HG03175 (cell line): ENCODE data around the gene CTAG1B.
"Not testable (repeated sequence)": the region's sequence is repeated elsewhere in the genome, so short reads cannot be mapped to it uniquely, and the experiment has no call there.

Experiments
- ATAC-seq: cut with Tn5 transposase; IDR thresholded peaks from one replicate; pipeline ENCODE4 v1.9.1; 2021; ENCODE audit warnings: mild to moderate bottlenecking, moderate library complexity; ENCODE audit not compliant: unreplicated experiment

Gene CTAG1B

GRCh38 chrX:154619182-154619581 is at the start of gene CTAG1B:
Gene CTAG1B, minus strand, starts transcription at chrX:154619282. Its CDS starts 64 bp downstream, at chrX:154619218.
- ATAC-seq, result not testable (repeated sequence)

- no peak for ATAC-seq
These were observed 42.8 kb upstream of the CTAG1B start for GRCh38 chrX:154661899-154662298.

GRCh38 chrX:154661170-154661569 is 42.1 kb upstream of the CTAG1B start:
- ATAC-seq, result no peak

GRCh38 chrX:154660541-154660940 is 41.5 kb upstream of the CTAG1B start:
- no peak for ATAC-seq

GRCh38 chrX:154658957-154659356 is 39.9 kb upstream of the CTAG1B start:
- ATAC-seq, result no peak

- no peak for ATAC-seq
These were observed 39.1 kb upstream of the CTAG1B start for GRCh38 chrX:154658187-154658586.

- ATAC-seq, result no peak
These were observed 38.2 kb upstream of the CTAG1B start for GRCh38 chrX:154657226-154657805.

- ATAC-seq, result no peak
These were observed 36.7 kb upstream of the CTAG1B start for GRCh38 chrX:154655786-154656185.

- no peak for ATAC-seq
These were observed 36.3 kb upstream of the CTAG1B start for GRCh38 chrX:154655346-154655745.

GRCh38 chrX:154654925-154655324 is 35.8 kb upstream of the CTAG1B start:
- ATAC-seq, result no peak

GRCh38 chrX:154654372-154654771 is 35.3 kb upstream of the CTAG1B start:
- ATAC-seq, result no peak

GRCh38 chrX:154653413-154653812 is 34.3 kb upstream of the CTAG1B start, which contains the start of gene CTAG2:
Gene CTAG2, minus strand, starts transcription at chrX:154653579. Its CDS starts 64 bp downstream, at chrX:154653515.
- ATAC-seq, result not testable (repeated sequence)

- ATAC-seq, result no peak
These were observed 33.9 kb upstream of the CTAG1B start for GRCh38 chrX:154653048-154653401.

GRCh38 chrX:154652311-154653047 is 33.4 kb upstream of the CTAG1B start:
- ATAC-seq, result no peak

- ATAC-seq, result no peak
These were observed 31.1 kb upstream of the CTAG1B start for GRCh38 chrX:154650221-154650510.

- ATAC-seq, result no peak
These were observed 30.6 kb upstream of the CTAG1B start for GRCh38 chrX:154649503-154650220.

- no peak for ATAC-seq
These were observed 29.8 kb upstream of the CTAG1B start for GRCh38 chrX:154648931-154649330.

GRCh38 chrX:154645745-154646378 is 26.8 kb upstream of the CTAG1B start:
- not testable (repeated sequence) for ATAC-seq

- ATAC-seq, result not testable (repeated sequence)
These were observed 24.6 kb upstream of the CTAG1B start for GRCh38 chrX:154643708-154644107.

- not testable (repeated sequence) for ATAC-seq
These were observed 22.7 kb upstream of the CTAG1B start for GRCh38 chrX:154641740-154642139.

- not testable (repeated sequence) for ATAC-seq
These were observed 14.6 kb upstream of the CTAG1B start for GRCh38 chrX:154633661-154634060.

GRCh38 chrX:154630949-154631348 is 11.9 kb upstream of the CTAG1B start:
- ATAC-seq, result not testable (repeated sequence)
